ENCODE data around the gene LTBP1. TPM values are rescaled to one million over a fixed set of nuclear protein-coding genes. Genes with fewer than 3 reads are reported as not detected.

The LTBP1 gene
- total and polyA plus RNA-seq, 2 experiments from 2014 or later, result 216 to 509 TPM

- no peak overlapping the region for H3K4me3 ChIP-seq
- H3K4me1 ChIP-seq (ENCODE audit: low read depth), result peaks cover 11% of the 10 kb centered on the region
- no peaks in the 10 kb centered on the region for H3K36me3 ChIP-seq
- TF ChIP-seq, protein P1, sequence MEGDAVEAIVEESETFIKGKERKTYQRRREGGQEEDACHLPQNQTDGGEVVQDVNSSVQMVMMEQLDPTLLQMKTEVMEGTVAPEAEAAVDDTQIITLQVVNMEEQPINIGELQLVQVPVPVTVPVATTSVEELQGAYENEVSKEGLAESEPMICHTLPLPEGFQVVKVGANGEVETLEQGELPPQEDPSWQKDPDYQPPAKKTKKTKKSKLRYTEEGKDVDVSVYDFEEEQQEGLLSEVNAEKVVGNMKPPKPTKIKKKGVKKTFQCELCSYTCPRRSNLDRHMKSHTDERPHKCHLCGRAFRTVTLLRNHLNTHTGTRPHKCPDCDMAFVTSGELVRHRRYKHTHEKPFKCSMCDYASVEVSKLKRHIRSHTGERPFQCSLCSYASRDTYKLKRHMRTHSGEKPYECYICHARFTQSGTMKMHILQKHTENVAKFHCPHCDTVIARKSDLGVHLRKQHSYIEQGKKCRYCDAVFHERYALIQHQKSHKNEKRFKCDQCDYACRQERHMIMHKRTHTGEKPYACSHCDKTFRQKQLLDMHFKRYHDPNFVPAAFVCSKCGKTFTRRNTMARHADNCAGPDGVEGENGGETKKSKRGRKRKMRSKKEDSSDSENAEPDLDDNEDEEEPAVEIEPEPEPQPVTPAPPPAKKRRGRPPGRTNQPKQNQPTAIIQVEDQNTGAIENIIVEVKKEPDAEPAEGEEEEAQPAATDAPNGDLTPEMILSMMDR (IDR thresholded peaks at IDR 0.05; ENCODE audit: low read depth, low read length), result no peak
- DNase-seq (ENCODE audit: low read depth in 1 of 2, low spot score in 1 of 2), result no peak
- H3K9me3 ChIP-seq (ENCODE audit: low read depth), result no peaks in the 10 kb centered on the region
- H3K27ac ChIP-seq, result no peak overlapping the region
- H3K27me3 ChIP-seq, result no peaks in the 10 kb centered on the region
These were observed 120.8 kb downstream of the LTBP1 start for GRCh38 chr2:33067598-33067997.

DNA sequence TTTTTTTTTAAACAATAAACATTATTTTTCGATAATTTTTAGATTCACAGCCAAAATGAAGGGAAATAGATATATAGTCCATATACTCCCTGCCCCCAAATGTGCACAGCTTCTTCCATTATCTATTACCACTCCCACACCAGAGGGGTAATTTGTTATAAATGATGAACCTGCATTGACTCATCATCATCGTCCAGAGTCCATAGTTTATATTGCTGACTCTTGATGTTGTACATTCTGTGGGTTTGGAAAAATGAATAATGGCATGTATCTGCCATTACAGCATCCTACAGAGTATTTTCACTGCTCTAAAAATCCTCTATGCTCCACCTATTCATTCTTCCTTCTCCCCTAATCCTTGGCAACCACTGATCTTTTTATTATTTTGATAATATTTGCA lies 121.5 kb downstream of the LTBP1 start:
- Histone ChIP-seq H3K4me3 (no peak overlapping the region), H3K9me3 (ENCODE audit: low read depth) (no peaks in the 10 kb centered on the region), H3K36me3 (no peaks in the 10 kb centered on the region), H3K27me3 (no peaks in the 10 kb centered on the region), H3K4me1 (ENCODE audit: low read depth) (peaks cover 11% of the 10 kb centered on the region), H3K27ac (no peak overlapping the region)
- TF ChIP-seq, protein P1 (IDR thresholded peaks at IDR 0.05; ENCODE audit: low read depth, low read length), result no peak
- DNase-seq (ENCODE audit: low read depth in 1 of 2, low spot score in 1 of 2), result peak in 1 of 2 donors; percentile 17

GRCh38 chr2:33069894-33070651 lies 123.3 kb downstream of the LTBP1 start:
- H3K9me3 ChIP-seq (ENCODE audit: low read depth), result no peaks in the 10 kb centered on the region
- no peaks in the 10 kb centered on the region for H3K27me3 ChIP-seq
- H3K4me1 ChIP-seq (ENCODE audit: low read depth), result peaks cover 11% of the 10 kb centered on the region
- peak overlapping the region; percentile 42 for H3K27ac ChIP-seq
- TF ChIP-seq, protein P1 (IDR thresholded peaks at IDR 0.05; ENCODE audit: low read depth, low read length), result no peak
- H3K36me3 ChIP-seq, result no peaks in the 10 kb centered on the region
- peak in 1 of 2 donors; percentile 95 for DNase-seq (ENCODE audit: low read depth in 1 of 2, low spot score in 1 of 2)
- H3K4me3 ChIP-seq, result no peak overlapping the region

DNA sequence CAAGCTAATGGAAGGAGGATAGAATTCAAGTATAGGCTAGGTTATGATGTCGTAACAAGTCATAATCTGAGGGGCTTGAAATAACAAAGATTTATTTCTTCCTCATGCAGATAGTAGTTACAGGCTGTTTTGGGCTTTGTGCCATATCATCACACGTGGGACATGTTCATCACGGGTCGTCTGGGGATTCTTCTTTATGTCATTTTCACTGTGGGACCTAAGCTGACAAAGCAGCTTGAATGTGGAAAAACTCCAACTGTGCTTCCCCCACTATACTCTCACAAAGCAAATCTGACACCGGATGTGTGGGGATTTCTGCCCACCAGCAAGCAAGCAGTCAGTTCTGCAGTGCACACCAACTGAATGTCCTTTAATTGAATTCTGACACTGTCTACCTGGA lies 124.8 kb downstream of the LTBP1 start:
- Histone ChIP-seq H3K9me3 (ENCODE audit: low read depth) (no peaks in the 10 kb centered on the region), H3K4me3 (no peak overlapping the region), H3K36me3 (no peaks in the 10 kb centered on the region), H3K27me3 (no peaks in the 10 kb centered on the region), H3K27ac (no peak overlapping the region), H3K4me1 (ENCODE audit: low read depth) (peaks cover 11% of the 10 kb centered on the region)
- TF ChIP-seq, protein P1 (IDR thresholded peaks at IDR 0.05; ENCODE audit: low read depth, low read length), result no peak
- DNase-seq (ENCODE audit: low read depth in 1 of 2, low spot score in 1 of 2), result peak in 1 of 2 donors; percentile 8

- no peak overlapping the region for H3K27ac ChIP-seq
- H3K4me3 ChIP-seq, result no peak overlapping the region
- no peaks in the 10 kb centered on the region for H3K27me3 ChIP-seq
- DNase-seq (ENCODE audit: low read depth in 1 of 2, low spot score in 1 of 2), result no peak
- TF ChIP-seq, protein P1 (IDR thresholded peaks at IDR 0.05; ENCODE audit: low read depth, low read length), result no peak
- H3K9me3 ChIP-seq (ENCODE audit: low read depth), result no peaks in the 10 kb centered on the region
- peaks cover 11% of the 10 kb centered on the region for H3K4me1 ChIP-seq (ENCODE audit: low read depth)
- H3K36me3 ChIP-seq, result no peaks in the 10 kb centered on the region
These were observed 125.9 kb downstream of the LTBP1 start for GRCh38 chr2:33072614-33073013.

Measured in cardiac muscle cell (in vitro differentiated cells and primary cell).